GM12878 (cell line): ENCODE results near the gene TEX261. TPM values are rescaled to one million over a fixed set of nuclear protein-coding genes. Genes with fewer than 3 reads are reported as not detected.

ENCODE experiments used
- ATAC-seq: fragments of 200-7000 bp; cut with Tn5 transposase; 3 replicates; pipeline ENCODE4 v1.9.1; 2020; ENCODE audit warnings: mild to moderate bottlenecking, moderate library complexity
- BruUV-seq: library from RNA; stranded (reverse); fragments of 400-500 nt; replicated peaks from 2 replicates; lab custom pipeline; 2021; lab: Mats Ljungman, UMichigan
- CTCF ChIA-PET: fragments of 300-600 bp; sonication (Branson Sonifier 250); formaldehyde crosslinking; extraction: SDS; loops from one replicate; lab custom pipeline; 2021; ENCODE audit warnings: inconsistent platforms; lab: Yijun Ruan, JAX
- POLR2A ChIA-PET: fragments of 350-600 bp; formaldehyde crosslinking; extraction: SDS; loops from one replicate; lab custom pipeline; 2021; ENCODE audit warnings: inconsistent platforms; lab: Charles Lee
- RAD21 ChIA-PET: fragments of 300-600 bp; sonication (Branson Sonifier 250); formaldehyde crosslinking; loops from one replicate; lab custom pipeline; 2023; ENCODE audit warnings: antibody characterized with exemption; ENCODE audit not compliant: unreplicated experiment; lab: Charles Lee
- SMC1A ChIA-PET: fragments of 300-600 bp; sonication (Branson Sonifier 250); formaldehyde crosslinking; loops from one replicate; lab custom pipeline; 2023; ENCODE audit not compliant: unreplicated experiment, uncharacterized antibody; lab: Charles Lee
- DNase-seq: peaks from one replicate; pipeline ENCODE4 v3.0.0-alpha.2; 2011; ENCODE audit warnings: low read depth, low spot score
- FAIRE-seq: peaks from 3 replicates; lab custom pipeline; 2011; peaks lifted over from hg19 to GRCh38; lab: Jason Lieb, UNC
- H2AFZ ChIP-seq: 2 replicates; pipeline ENCODE4 v1.6.0; 2011; ENCODE audit warnings: low read depth, low read length, control low read depth; ENCODE audit not compliant: control insufficient read depth
- H3K27ac ChIP-seq: 2 replicates; pipeline ENCODE4 v1.5.1; 2011; ENCODE audit warnings: control low read depth; ENCODE audit not compliant: control insufficient read depth, insufficient read depth
- H3K27me3 ChIP-seq, 2 experiments: replicated peaks in 1 of 2; 2 replicates each; pipeline versions ENCODE4 v1.6.0 to v1.6.1; 2011; ENCODE audit warnings: low read length in 1 of 2; ENCODE audit not compliant: control insufficient read depth in 2 of 2, insufficient read depth in 2 of 2
- H3K36me3 ChIP-seq, 2 experiments: 2 replicates each; pipeline ENCODE4 v1.5.1; 2011; ENCODE audit warnings: low read length in 1 of 2; ENCODE audit not compliant: control insufficient read depth in 2 of 2, insufficient read depth in 2 of 2
- H3K4me1 ChIP-seq: 2 replicates; pipeline ENCODE4 v1.6.1; 2011; ENCODE audit warnings: mild to moderate bottlenecking, low read length, moderate library complexity, mixed read lengths; ENCODE audit not compliant: control insufficient read depth, insufficient read depth
- H3K4me2 ChIP-seq: 2 replicates; pipeline ENCODE4 v1.6.0; 2011; ENCODE audit warnings: control low read depth; ENCODE audit not compliant: control insufficient read depth, insufficient read depth
- H3K4me3 ChIP-seq: fragments of 200-600 bp; sonication (generic); 2 replicates; pipeline ENCODE4 v1.5.1; 2016
- H3K79me2 ChIP-seq: 2 replicates; pipeline ENCODE4 v1.6.0; 2011; ENCODE audit warnings: low read length; ENCODE audit not compliant: control insufficient read depth, insufficient read depth
- H3K9ac ChIP-seq: 2 replicates; pipeline ENCODE4 v1.8.0; 2011; ENCODE audit warnings: low read length, control low read depth, mixed read lengths; ENCODE audit not compliant: control insufficient read depth, insufficient read depth
- H3K9me3 ChIP-seq: replicated peaks from 3 replicates; pipeline ENCODE4 v1.5.1; 2011; ENCODE audit warnings: mild to moderate bottlenecking, low read length; ENCODE audit not compliant: control insufficient read depth, insufficient read depth
- H4K20me1 ChIP-seq: 2 replicates; pipeline ENCODE4 v1.6.0; 2011; ENCODE audit not compliant: control insufficient read depth, insufficient read depth
- CHD4 ChIP-seq: fragments of 200-600 bp; sonication (generic); IDR thresholded peaks from 2 replicates; pipeline ENCODE4 v1.6.1; 2016; ENCODE audit warnings: mild to moderate bottlenecking
- CREB1 ChIP-seq: IDR thresholded peaks from 2 replicates; pipeline ENCODE4 v1.6.1; 2012; ENCODE audit warnings: low read depth, mild to moderate bottlenecking, inconsistent platforms
- JUND ChIP-seq: IDR thresholded peaks from 2 replicates; pipeline ENCODE4 v1.6.1; 2012; ENCODE audit warnings: low read depth, mild to moderate bottlenecking, low read length, improper control_type of control experiment, moderate library complexity
- PAX8 ChIP-seq: fragments of 450-650 bp; IDR thresholded peaks from 2 replicates; pipeline ENCODE4 v1.6.1; 2017; ENCODE audit warnings: mild to moderate bottlenecking, moderate library complexity
- RCOR1 ChIP-seq: conservative IDR thresholded peaks from 2 replicates; pipeline ENCODE4 v1.6.1; 2012; ENCODE audit warnings: low read depth, low read length, improper control_type of control experiment
- RELA ChIP-seq: fragments of 450-650 bp; IDR thresholded peaks from 2 replicates; pipeline ENCODE4 v1.8.0; 2014; ENCODE audit warnings: borderline replicate concordance; ENCODE audit not compliant: partially characterized antibody
- TCF12 ChIP-seq: IDR thresholded peaks from 2 replicates; pipeline ENCODE4 v1.6.1; 2011; ENCODE audit warnings: low read depth, mild to moderate bottlenecking, low read length
- ZNF24 ChIP-seq: fragments of 450-650 bp; IDR thresholded peaks from 2 replicates; pipeline ENCODE4 v1.6.1; 2017; ENCODE audit warnings: antibody characterized with exemption, mild to moderate bottlenecking
- WGBS: methylation state at CpG from one replicate; pipeline ENCODE4 v1.1.6; 2016; ENCODE audit warnings: low lambda C conversion rate; ENCODE audit not compliant: insufficient replicate concordance, insufficient coverage; ENCODE audit errors: missing lambda C conversion rate; 5-methylcytosine and 5-hydroxymethylcytosine counted together
- in situ Hi-C: fragments of 300-500 bp; cut with MboI; formaldehyde crosslinking; loops from 9 replicates; pipeline ENCODE4 v1.14.3; 2018; ENCODE audit warnings: mixed read lengths
- intact Hi-C: fragments of 100-400 bp; cut with micrococcal nuclease; formaldehyde crosslinking; loops from one replicate; pipeline ENCODE4 v1.14.2; 2022; ENCODE audit not compliant: unreplicated experiment
- polyA plus RNA-seq, 11 experiments: library from polyadenylated mRNA; depleted of rRNA in 4 of 11; unstranded in 6 of 11; stranded (reverse) in 5 of 11; fragments of >200 nt; fragmentation: Nextera tagmentation in 4 of 11; fragmentation: Illumina TruSeq in 1 of 11; extraction: Ambion mirVana in 4 of 11; extraction: Trizol in 1 of 11; gene quantifications; 1 replicate in 1 of 11; 2 replicates in 10 of 11; pipeline versions ENCODE4 v1.2.1 to v1.2.3, GENCODE V29; 2011 to 2016; ENCODE audit warnings: inconsistent platforms in 2 of 11, missing spikeins in 2 of 11, low read depth in 1 of 11
- total RNA-seq, 4 experiments: library from RNA; depleted of rRNA in 3 of 4; stranded (reverse); fragments of >200 nt in 3 of 4; fragmentation: Illumina TruSeq in 1 of 4; extraction: Trizol in 1 of 4; gene quantifications; 2 replicates each; pipeline versions ENCODE4 v1.2.1 to v1.2.3, GENCODE V29; 2013 to 2021
- TF ChIP-seq, protein P1 (sequence below): fragments of 450-650 bp; IDR thresholded peaks from 2 replicates; pipeline ENCODE4 v1.6.1; 2017; ENCODE audit warnings: mild to moderate bottlenecking, moderate library complexity
- TF ChIP-seq, protein P2 (sequence below): IDR thresholded peaks from 2 replicates; pipeline ENCODE4 v1.6.1; 2012; ENCODE audit warnings: low read depth, low read length, improper control_type of control experiment
- TF ChIP-seq, protein P3 (sequence below): IDR thresholded peaks from 2 replicates; pipeline ENCODE4 v1.6.1; 2012; ENCODE audit warnings: low read depth, low read length, improper control_type of control experiment

The TEX261 gene
- total and polyA plus RNA-seq, 10 of the 15 experiments (the other 5 are each of a cell fraction or from before 2014, with no cell fraction given), result 5.5 to 75.6 (median 40.3) TPM

DNA sequence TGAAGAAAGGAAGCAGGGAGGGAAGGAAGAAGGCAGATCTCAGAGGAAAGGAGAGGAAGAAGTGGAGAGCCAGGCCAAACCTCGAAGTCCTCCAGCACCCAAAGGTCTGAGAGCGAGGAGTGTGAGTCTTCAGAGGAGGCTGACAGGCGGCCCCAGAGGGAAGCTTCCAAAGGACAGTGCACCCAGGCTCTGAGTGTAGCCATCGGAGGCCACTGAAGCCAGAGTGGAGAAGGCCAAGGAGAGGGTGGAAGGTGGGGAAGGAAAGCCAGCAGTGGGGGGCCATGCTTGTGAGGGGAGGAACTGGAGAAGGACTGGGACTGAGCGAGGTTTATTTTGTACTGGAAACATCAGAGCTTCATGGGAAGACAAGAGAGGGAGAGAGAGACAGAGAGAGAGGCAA lies 53.0 kb downstream of the TEX261 start:
- SMC1A ChIA-PET, result no interaction called here
- H3K9me3 ChIP-seq, result no peaks in the 10 kb centered on the region
- ATAC-seq, result no peak
- no peak overlapping the region for H3K9ac ChIP-seq
- H2AFZ ChIP-seq, result no peak overlapping the region
- no peaks in the 10 kb centered on the region for H3K4me1 ChIP-seq
- POLR2A ChIA-PET, result interaction anchor here (0.6 kb wide), 1 partner anchor 79 kb away, joined by 3 read pairs; no protein-coding TSS in a partner anchor
- 11% methylated on average over 5 of the region's 5 CpGs for WGBS
- CTCF ChIA-PET, result interaction anchor here (1.1 to 1.2 kb wide), 2 partner anchors 8 to 20 kb away, joined by 3 read pairs; no protein-coding TSS in a partner anchor
- no peak for DNase-seq
- no peaks in the 10 kb centered on the region for H3K79me2 ChIP-seq
- RAD21 ChIA-PET, result no interaction called here
- FAIRE-seq, result no peak
- no peaks in the 10 kb centered on the region for H3K36me3 ChIP-seq
- intact Hi-C loops, result loop anchor here (10.0 kb wide), 1 partner anchor 637 kb away; the partner anchor contains the start of gene FAM136A
- no peak for TF ChIP-seq RELA
- TF ChIP-seq, all 136 proteins: peak for 0
- Histone ChIP-seq H3K4me3 (no peak overlapping the region), H3K4me2 (no peak overlapping the region), H3K27me3 (peaks cover 0 to 2% of the 10 kb centered on the region in 2 experiments; a peak in 2 of 4 replicates), H4K20me1 (no peaks in the 10 kb centered on the region), H3K27ac (no peak overlapping the region)
- in situ Hi-C loops, result loop anchor here (10.0 kb wide), 1 partner anchor 637 kb away; the partner anchor contains the start of gene FAM136A
- no TSS peak for BruUV-seq

DNA sequence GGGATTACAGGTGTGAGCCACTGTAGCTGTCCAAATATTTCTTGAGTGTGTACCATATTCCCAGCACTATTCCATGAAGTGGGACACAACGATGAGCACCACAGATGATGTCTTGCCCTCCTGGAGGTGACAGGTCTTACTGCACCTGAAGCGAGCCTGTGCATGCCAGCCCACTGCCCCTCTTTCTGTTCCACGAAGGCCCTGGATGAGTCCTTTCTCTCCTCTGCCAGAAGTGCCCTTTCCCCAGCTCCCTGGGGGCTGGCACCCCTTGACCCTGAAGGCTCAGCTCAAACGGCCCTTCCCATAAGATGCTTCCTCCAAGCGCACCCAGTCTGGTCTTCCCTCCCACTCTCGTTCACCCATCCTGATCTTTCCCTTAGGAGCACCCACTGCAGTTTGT lies 53.5 kb downstream of the TEX261 start:
- H3K4me2 ChIP-seq, result no peak overlapping the region
- ATAC-seq (no peak), FAIRE-seq (no peak), DNase-seq (no peak)
- H2AFZ ChIP-seq, result no peak overlapping the region
- in situ Hi-C loops, result loop anchor here (10.0 kb wide), 1 partner anchor 636 kb away; the partner anchor contains the start of gene FAM136A
- CTCF ChIA-PET, result interaction anchor here (1.2 kb wide), 2 partner anchors 9 to 69 kb away, joined by 3 read pairs; no protein-coding TSS in a partner anchor
- H3K4me3 ChIP-seq, result no peak overlapping the region
- H3K27me3 ChIP-seq, result peaks cover 0 to 4% of the 10 kb centered on the region in 2 experiments; a peak in 2 of 4 replicates
- H3K79me2 ChIP-seq, result no peaks in the 10 kb centered on the region
- no peaks in the 10 kb centered on the region for H4K20me1 ChIP-seq
- BruUV-seq, result no TSS peak
- H3K36me3 ChIP-seq, result no peaks in the 10 kb centered on the region
- POLR2A ChIA-PET, result no interaction called here
- no peaks in the 10 kb centered on the region for H3K4me1 ChIP-seq
- RAD21 ChIA-PET, result no interaction called here
- WGBS, result 27% methylated on average over 6 of the region's 6 CpGs
- no peak overlapping the region for H3K27ac ChIP-seq
- intact Hi-C loops, result loop anchor here (10.0 kb wide), 1 partner anchor 636 kb away; the partner anchor contains the start of gene FAM136A
- no peaks in the 10 kb centered on the region for H3K9me3 ChIP-seq
- H3K9ac ChIP-seq, result no peak overlapping the region
- SMC1A ChIA-PET, result no interaction called here
- TF ChIP-seq, protein P1, sequence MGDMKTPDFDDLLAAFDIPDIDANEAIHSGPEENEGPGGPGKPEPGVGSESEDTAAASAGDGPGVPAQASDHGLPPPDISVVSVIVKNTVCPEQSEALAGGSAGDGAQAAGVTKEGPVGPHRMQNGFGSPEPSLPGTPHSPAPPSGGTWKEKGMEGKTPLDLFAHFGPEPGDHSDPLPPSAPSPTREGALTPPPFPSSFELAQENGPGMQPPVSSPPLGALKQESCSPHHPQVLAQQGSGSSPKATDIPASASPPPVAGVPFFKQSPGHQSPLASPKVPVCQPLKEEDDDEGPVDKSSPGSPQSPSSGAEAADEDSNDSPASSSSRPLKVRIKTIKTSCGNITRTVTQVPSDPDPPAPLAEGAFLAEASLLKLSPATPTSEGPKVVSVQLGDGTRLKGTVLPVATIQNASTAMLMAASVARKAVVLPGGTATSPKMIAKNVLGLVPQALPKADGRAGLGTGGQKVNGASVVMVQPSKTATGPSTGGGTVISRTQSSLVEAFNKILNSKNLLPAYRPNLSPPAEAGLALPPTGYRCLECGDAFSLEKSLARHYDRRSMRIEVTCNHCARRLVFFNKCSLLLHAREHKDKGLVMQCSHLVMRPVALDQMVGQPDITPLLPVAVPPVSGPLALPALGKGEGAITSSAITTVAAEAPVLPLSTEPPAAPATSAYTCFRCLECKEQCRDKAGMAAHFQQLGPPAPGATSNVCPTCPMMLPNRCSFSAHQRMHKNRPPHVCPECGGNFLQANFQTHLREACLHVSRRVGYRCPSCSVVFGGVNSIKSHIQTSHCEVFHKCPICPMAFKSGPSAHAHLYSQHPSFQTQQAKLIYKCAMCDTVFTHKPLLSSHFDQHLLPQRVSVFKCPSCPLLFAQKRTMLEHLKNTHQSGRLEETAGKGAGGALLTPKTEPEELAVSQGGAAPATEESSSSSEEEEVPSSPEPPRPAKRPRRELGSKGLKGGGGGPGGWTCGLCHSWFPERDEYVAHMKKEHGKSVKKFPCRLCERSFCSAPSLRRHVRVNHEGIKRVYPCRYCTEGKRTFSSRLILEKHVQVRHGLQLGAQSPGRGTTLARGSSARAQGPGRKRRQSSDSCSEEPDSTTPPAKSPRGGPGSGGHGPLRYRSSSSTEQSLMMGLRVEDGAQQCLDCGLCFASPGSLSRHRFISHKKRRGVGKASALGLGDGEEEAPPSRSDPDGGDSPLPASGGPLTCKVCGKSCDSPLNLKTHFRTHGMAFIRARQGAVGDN, result no peak
- TF ChIP-seq CREB1, result no peak
- TF ChIP-seq, protein P2, sequence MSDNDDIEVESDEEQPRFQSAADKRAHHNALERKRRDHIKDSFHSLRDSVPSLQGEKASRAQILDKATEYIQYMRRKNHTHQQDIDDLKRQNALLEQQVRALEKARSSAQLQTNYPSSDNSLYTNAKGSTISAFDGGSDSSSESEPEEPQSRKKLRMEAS, result no peak
- no peak for TF ChIP-seq PAX8
- TF ChIP-seq, protein P3, sequence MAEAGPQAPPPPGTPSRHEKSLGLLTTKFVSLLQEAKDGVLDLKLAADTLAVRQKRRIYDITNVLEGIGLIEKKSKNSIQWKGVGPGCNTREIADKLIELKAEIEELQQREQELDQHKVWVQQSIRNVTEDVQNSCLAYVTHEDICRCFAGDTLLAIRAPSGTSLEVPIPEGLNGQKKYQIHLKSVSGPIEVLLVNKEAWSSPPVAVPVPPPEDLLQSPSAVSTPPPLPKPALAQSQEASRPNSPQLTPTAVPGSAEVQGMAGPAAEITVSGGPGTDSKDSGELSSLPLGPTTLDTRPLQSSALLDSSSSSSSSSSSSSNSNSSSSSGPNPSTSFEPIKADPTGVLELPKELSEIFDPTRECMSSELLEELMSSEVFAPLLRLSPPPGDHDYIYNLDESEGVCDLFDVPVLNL, result no peak
- TF ChIP-seq CHD4, result no peak
- no peak for TF ChIP-seq TCF12
- TF ChIP-seq RCOR1, result no peak
- no peak for TF ChIP-seq ZNF24
- TF ChIP-seq JUND, result no peak
